Neuron (in vitro differentiated cells): ENCODE results near the gene PSME1.

Source experiments
- H2AFZ ChIP-seq: one replicate; pipeline ENCODE4 v1.6.1; 2013; ENCODE audit warnings: low read depth, mild to moderate bottlenecking, inconsistent platforms, low read length, moderate library complexity
- H3K27me3 ChIP-seq: one replicate; pipeline ENCODE4 v1.6.1; 2013; ENCODE audit warnings: low read length; ENCODE audit not compliant: insufficient read depth
- H3K36me3 ChIP-seq: one replicate; pipeline ENCODE4 v1.6.1; 2013; ENCODE audit warnings: low read length; ENCODE audit not compliant: insufficient read depth
- H3K4me1 ChIP-seq: one replicate; pipeline ENCODE4 v1.6.1; 2013; ENCODE audit warnings: low read length; ENCODE audit not compliant: insufficient read depth
- H3K4me3 ChIP-seq: 2 replicates; pipeline ENCODE4 v1.5.1; 2013; ENCODE audit warnings: mild to moderate bottlenecking, low read length, moderate library complexity
- H3K9me3 ChIP-seq: one replicate; pipeline ENCODE4 v1.6.1; 2013; ENCODE audit warnings: low read length

Gene PSME1

DNA sequence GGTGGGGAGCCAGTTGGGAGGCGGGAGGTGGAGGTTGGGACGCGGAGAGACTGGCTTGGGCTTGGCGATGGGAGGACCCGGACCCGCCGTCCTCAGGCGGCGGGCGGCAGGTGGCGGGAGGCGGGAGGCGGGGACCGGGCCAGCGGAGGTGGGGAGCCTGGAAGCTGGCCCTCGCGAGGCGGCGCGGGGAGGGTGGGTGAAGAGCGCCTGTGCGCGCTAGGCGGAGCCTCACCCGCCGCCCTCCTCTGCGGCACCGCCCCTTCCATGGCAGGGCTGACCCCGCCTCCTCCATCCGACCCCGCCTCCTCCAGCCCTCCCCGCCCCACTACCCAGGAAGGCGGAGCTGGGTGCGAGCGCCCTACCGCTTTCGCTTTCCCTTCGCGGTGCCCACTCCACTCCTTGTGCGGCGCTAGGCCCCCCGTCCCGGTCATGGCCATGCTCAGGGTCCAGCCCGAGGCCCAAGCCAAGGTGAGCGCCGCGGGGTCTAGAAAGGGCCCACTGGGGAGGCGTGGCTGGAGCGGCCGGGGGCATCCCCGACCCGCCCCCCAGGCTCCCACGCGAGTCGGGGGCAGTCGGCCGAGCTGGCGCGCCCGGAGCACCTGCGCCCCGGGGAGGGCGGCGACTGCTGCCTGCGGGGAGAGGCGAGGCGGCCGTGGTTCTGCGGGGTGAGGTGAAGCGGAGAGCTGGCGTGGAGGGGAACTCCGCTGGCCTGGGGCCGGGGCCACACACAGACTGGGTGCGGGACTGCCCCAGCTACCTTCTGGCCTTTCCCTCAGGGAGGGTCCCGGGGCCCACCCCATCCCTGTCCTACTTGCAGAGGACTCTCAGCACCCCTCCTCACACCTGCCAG is at the start of gene PSME1:
PSME1 (plus strand) TSS at position 361 of the 850 bp plus-strand sequence; CDS start at position 430, 69 bp downstream.
- Histone ChIP-seq H3K4me1 (peaks cover 15% of the 10 kb centered on the region), H3K27me3 (no peaks in the 10 kb centered on the region), H2AFZ (peak within 1 kb of the TSS; percentile 78), H3K4me3 (peak within 1 kb of the TSS; percentile 75), H3K36me3 (peaks cover 19% of the 10 kb centered on the region), H3K9me3 (no peaks in the 10 kb centered on the region)

DNA sequence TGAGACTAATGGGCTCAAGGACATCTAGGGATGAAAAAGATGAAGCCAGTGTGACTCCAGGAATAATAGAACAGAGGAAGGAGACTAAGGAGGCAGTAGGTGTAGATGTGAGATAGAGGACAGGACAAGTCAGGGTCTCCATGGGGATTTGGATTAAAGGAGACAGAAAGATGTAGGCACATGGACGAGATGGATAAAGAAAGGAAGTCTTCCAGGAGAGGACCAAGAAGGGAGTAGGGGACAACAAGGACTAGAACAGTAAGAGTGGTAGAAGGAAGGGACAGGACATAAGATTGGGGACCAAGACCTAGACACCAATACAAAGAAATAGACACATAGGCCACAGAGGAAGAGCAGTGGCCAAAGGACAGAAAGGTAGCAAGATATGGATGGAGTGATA is 49.0 kb upstream of the PSME1 start:
- Histone ChIP-seq H3K36me3 (no peaks in the 10 kb centered on the region), H2AFZ (no peak overlapping the region), H3K4me3 (no peak overlapping the region), H3K27me3 (peaks cover 44% of the 10 kb centered on the region), H3K9me3 (no peaks in the 10 kb centered on the region), H3K4me1 (no peaks in the 10 kb centered on the region)

DNA sequence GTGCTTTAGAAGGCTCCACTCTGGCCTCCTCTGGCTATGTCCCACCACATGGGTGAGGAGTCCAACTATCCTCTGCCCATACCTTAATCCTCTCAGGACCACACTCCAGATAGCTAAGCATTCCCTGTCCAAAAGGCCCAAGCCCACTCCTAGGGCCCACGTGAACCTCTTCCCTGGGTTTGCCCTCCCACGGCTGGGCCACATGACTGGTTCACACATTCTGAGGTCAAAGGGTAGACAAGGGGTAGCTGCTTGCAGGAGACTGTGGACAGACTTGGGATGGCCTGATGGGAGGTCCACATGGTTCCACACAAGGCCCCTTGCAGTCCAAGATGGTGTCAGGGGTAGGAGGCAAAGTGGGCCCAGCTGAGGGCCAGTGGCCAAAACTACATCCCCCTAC is 47.9 kb upstream of the PSME1 start:
- Histone ChIP-seq H2AFZ (no peak overlapping the region), H3K4me3 (no peak overlapping the region), H3K27me3 (peaks cover 33% of the 10 kb centered on the region), H3K36me3 (no peaks in the 10 kb centered on the region), H3K4me1 (no peaks in the 10 kb centered on the region), H3K9me3 (no peaks in the 10 kb centered on the region)

DNA sequence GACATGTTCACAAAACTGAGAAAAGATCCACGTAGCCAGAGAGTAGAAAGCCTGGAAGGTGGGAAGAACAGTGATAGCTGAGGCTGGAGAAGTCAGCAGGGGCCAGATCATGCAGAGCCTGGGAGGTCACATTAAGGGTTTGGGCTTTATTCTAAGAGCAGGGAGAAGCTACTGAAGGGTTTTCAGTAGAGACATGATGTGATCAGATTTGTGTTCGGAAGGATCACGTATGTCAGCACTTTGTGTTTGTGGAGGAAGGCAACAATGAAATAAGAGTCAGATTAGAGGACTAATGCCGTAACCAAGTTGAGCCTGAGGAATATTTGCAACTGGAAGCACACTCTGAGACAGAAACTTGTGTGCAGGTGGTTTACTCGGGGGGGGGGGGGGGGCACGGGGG is 46.1 kb upstream of the PSME1 start:
- no peaks in the 10 kb centered on the region for H3K36me3 ChIP-seq
- H2AFZ ChIP-seq, result no peak overlapping the region
- peaks cover 19% of the 10 kb centered on the region for H3K27me3 ChIP-seq
- H3K4me3 ChIP-seq, result no peak overlapping the region
- H3K9me3 ChIP-seq, result no peaks in the 10 kb centered on the region
- H3K4me1 ChIP-seq, result peaks cover 2% of the 10 kb centered on the region

DNA sequence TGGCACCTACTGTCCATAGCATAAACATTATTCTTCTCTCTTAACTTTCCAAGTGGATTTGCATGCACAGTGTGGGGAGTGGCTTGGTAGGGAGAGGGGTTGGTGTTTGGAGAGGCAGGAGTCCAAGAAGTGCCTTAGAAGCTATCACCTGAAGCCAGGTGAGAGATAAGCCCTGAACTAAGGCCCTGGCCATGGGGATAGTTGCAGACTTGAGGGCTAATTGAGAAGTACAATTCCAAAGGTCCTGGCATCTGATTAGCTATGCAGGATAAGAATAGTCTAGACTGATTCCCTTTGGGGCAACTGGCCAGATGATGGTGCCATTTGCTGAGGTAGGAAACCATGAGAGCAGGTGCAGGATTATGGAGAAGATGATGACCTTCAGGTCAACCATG is 43.9 kb upstream of the PSME1 start:
- Histone ChIP-seq H2AFZ (no peak overlapping the region), H3K27me3 (peaks cover 15% of the 10 kb centered on the region), H3K9me3 (no peaks in the 10 kb centered on the region), H3K36me3 (no peaks in the 10 kb centered on the region), H3K4me1 (peaks cover 2% of the 10 kb centered on the region), H3K4me3 (no peak overlapping the region)

DNA sequence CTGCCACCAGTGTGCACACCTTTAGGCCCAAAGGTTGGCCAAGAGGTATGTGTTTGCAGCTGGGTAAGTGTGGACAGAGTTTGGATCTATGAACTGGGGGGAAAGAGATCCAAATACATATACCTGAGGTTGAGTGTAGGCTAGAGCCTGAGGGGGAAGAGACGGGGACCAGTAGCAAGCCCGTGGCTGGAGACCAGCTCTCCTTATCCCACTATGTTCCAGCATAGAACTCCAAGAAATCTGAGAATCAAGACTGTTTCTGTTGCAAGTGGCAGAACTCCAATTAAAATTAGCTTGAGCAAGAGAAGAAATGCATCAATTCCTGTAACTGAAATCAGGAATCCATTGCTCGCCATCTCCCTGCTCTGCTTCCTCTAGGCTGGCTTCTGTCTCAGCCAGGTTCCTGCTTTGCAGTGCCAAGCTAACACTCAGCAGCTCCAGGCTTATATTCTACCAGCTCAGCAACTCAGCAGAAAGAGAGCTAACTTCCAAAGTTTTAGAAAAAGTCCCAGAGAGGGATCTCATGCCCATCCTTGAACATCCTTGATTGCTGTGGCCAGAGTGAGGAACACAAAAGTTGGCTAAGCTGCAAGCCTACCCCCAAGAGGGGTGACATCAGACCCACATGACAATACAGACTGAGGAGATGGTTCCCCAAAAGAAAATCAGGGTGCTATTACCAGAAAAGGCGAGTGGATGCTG is 43.3 kb upstream of the PSME1 start:
- Histone ChIP-seq H3K4me1 (peaks cover 2% of the 10 kb centered on the region), H3K36me3 (no peaks in the 10 kb centered on the region), H2AFZ (no peak overlapping the region), H3K4me3 (no peak overlapping the region), H3K9me3 (no peaks in the 10 kb centered on the region), H3K27me3 (peaks cover 9% of the 10 kb centered on the region)

DNA sequence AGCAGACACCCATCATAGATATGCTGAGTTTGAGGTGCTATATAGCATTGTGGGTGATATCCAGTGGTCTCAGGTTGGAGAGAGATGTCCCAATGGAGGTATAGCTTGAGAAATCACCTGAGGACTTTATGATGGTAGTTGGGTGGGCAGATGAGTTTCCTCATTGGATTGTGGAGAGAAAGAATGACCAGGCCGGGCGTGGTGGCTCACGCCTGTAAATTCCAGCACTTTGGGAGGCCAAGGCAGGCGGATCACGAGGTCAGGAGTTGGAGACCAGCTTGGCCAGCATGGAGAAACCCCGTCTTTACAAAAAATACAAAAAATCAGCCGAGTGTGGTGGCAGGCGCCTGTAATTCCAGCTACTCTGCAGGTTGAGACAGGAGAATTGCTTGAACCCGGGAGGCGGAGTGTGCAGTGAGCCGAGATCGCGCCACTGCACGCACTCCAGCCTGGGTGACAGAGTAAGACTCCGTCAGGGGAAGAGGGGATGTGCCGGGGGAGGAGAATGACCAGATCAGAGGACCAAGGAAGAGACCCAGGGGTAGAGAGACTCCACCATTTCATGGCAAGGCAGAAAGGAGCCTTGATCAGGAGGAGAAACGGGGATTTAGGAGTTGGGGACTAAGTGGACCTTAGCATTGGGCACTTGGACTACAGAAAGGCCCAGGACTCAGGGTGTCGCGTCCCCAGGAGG is 42.6 kb upstream of the PSME1 start:
- no peaks in the 10 kb centered on the region for H3K9me3 ChIP-seq
- H3K4me3 ChIP-seq, result peak overlapping the region; percentile 56
- peak overlapping the region; percentile 90 for H2AFZ ChIP-seq
- no peaks in the 10 kb centered on the region for H3K36me3 ChIP-seq
- peaks cover 2% of the 10 kb centered on the region for H3K4me1 ChIP-seq
- H3K27me3 ChIP-seq, result peaks cover 9% of the 10 kb centered on the region

DNA sequence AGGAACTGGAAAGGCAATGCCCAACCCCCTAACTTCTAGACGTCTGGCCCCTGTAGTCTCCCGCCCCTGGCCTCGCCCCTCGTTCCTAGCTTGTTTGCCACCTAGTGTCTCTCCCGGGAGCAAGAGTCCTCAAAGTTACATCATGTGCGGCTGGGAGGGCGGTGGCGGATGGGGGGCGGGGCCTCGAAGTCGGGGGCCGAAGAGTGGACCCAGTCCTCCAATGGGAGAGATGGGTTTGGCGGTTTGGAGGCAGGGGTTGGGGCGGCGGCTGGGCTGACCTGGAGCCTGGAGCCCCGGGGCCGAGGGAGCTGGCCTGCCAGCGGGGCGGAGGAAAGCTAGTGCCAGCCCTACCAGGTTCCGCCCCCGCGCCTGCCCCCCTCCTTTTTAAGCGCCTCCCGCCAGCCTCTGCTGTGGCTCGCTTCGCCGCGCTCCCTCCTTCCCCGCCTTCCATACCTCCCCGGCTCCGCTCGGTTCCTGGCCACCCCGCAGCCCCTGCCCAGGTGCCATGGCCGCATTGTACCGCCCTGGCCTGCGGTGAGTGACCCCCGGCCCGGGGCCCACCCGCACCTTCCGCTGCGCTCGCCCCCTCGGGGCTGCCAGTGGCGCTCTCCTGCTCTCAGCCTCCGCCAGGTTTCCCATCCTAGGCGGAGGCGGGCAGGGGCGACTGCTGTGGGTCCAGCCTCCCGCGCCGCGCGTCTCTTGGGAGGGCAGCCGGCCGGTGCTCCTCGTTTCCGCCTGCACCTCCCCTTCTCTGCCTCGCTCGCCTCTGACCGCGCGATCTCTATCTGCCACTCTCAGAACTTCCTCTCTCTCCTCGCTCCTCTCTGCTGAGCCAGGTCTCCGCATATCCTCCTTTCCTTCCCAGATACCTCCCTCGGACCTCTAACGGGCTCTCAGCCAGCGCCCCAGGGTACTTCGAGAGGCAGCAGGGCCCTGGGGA is 41.8 kb upstream of the PSME1 start, which contains the start of gene PCK2:
PCK2 (plus strand) TSS at position 411 of the 940 bp plus-strand sequence; CDS start at position 506, 95 bp downstream.
- Histone ChIP-seq H2AFZ (peak within 1 kb of the TSS; percentile 90), H3K27me3 (peaks cover 11% of the 10 kb centered on the region), H3K4me1 (peaks cover 2% of the 10 kb centered on the region), H3K9me3 (no peaks in the 10 kb centered on the region), H3K36me3 (no peaks in the 10 kb centered on the region), H3K4me3 (peak within 1 kb of the TSS; percentile 56)

DNA sequence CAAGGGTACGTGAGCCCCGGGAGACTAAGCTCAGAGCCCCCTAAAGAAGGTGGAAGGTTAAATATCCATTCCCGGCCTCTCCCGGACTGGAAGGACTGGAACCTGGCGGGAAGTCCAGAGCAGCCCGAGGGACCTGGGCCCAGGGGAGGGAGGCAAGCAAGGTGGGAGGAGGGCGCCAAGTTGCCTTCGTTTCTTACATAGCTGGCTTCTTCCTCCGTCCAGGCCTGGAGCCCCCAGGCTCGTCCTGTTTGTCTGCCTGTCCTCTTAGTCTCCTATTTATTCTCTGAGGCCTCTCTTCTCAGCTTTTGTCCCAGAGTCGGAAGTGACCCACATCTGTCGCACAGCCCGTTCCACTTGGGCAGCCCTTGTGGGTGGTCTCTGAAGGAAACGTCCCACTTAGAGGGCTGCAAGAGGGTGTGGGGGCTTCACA is 41.1 kb upstream of the PSME1 start:
- peaks cover 11% of the 10 kb centered on the region for H3K27me3 ChIP-seq
- H3K4me1 ChIP-seq, result peaks cover 2% of the 10 kb centered on the region
- no peaks in the 10 kb centered on the region for H3K9me3 ChIP-seq
- no peaks in the 10 kb centered on the region for H3K36me3 ChIP-seq
- H3K4me3 ChIP-seq, result peak overlapping the region; percentile 56
- H2AFZ ChIP-seq, result peak overlapping the region; percentile 90

DNA sequence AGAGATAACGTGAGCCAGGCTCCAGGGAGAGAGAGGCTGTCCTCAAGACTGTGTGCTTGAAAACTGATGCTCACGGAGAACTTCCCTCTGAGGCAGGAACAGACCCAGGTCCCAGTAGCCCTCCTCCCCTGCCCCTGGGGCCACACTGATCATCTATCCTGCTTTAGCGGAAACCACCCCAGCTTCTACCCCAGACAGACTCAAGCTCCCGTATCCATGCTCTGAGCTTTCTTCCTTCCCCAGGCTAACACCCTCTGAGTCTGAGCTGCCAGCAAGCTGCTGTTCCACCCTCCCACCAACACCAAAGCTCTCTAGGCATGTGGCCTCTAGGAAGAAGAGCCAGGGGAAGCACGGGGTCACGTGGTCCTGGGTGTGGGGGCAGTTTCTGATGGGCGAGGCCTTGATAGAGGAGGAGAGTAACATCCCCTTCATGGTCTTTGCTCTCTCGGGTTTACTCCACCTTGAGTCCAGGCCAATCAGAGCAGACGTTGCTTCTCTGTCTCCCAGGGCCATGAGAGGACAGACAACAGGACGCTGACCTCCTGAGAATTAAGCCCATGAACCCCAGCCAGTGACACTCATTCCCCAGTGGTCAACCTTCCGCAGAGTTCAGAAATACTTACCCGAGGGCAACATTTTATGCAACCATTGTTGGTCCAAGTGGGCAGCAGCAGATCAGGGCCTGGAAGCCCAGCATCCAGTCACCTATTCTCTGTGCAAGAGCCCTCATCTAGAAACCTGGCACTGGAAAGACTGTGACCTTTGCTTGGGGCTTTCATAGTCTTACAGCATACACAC is 40.5 kb upstream of the PSME1 start:
- Histone ChIP-seq H2AFZ (no peak overlapping the region), H3K27me3 (peaks cover 11% of the 10 kb centered on the region), H3K9me3 (no peaks in the 10 kb centered on the region), H3K4me1 (peaks cover 2% of the 10 kb centered on the region), H3K36me3 (no peaks in the 10 kb centered on the region), H3K4me3 (peak overlapping the region; percentile 56)

DNA sequence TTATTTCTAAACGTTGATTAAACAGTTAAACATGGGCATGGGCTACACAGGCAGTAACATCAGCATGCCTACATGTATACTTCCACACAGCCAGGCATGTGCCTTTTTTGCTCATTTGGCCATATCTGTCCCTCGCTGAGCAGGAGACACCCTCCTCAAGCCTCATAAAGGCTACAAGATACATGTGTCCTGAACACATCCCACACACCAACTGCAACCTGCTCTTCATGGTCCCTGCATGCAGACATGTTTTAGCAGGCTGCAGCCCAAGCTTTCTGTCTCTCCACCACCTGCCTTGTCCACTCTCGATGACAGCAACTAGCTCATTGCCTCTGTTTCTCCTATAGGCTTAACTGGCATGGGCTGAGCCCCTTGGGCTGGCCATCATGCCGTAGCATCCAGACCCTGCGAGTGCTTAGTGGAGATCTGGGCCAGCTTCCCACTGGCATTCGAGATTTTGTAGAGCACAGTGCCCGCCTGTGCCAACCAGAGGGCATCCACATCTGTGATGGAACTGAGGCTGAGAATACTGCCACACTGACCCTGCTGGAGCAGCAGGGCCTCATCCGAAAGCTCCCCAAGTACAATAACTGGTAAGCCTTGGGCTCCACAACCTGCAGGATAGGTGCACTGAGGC is 39.3 kb upstream of the PSME1 start:
- H3K4me1 ChIP-seq, result peaks cover 2% of the 10 kb centered on the region
- H3K36me3 ChIP-seq, result no peaks in the 10 kb centered on the region
- peaks cover 11% of the 10 kb centered on the region for H3K27me3 ChIP-seq
- no peaks in the 10 kb centered on the region for H3K9me3 ChIP-seq
- H2AFZ ChIP-seq, result no peak overlapping the region
- no peak overlapping the region for H3K4me3 ChIP-seq
